GM18517 (cell line): ENCODE measurements around the gene KCNQ4.

Source experiments
- ATAC-seq: cut with Tn5 transposase; IDR thresholded peaks from one replicate; pipeline ENCODE4 v1.9.1; 2021; ENCODE audit warnings: mild to moderate bottlenecking, moderate library complexity; ENCODE audit not compliant: unreplicated experiment

KCNQ4 gene

GRCh38 chr1:40887652-40888051, 104.1 kb downstream of the KCNQ4 start:
- ATAC-seq, result no peak
